Panc1 (cell line): ENCODE data around the gene LMBRD2. TPM values are rescaled to one million over a fixed set of nuclear protein-coding genes. Genes with fewer than 3 reads are reported as not detected.

Experiments used
- ATAC-seq: fragments of 200-7000 bp; cut with Tn5 transposase; 2 replicates; pipeline ENCODE4 v1.9.1; 2020; ENCODE audit warnings: mild to moderate bottlenecking, moderate library complexity
- BruUV-seq: library from RNA; stranded (reverse); fragments of 400-500 nt; replicated peaks from 2 replicates; lab custom pipeline; 2021; lab: Mats Ljungman, UMichigan
- CTCF ChIA-PET: fragments of 300-600 bp; sonication (Branson Sonifier 250); formaldehyde crosslinking; loops from one replicate; lab custom pipeline; 2022; ENCODE audit warnings: antibody characterized with exemption; lab: Charles Lee
- POLR2A ChIA-PET: fragments of 300-600 bp; sonication (Branson Sonifier 250); formaldehyde crosslinking; loops from one replicate; lab custom pipeline; 2022; ENCODE audit warnings: antibody characterized with exemption; lab: Charles Lee
- DNase-seq: peaks from one replicate; pipeline ENCODE4 v3.0.0-alpha.2; 2010; ENCODE audit warnings: low read depth, low spot score
- H3K27ac ChIP-seq: 2 replicates; pipeline ENCODE4 v1.5.1; 2011; ENCODE audit warnings: mild to moderate bottlenecking, low read length, inconsistent platforms
- H3K27me3 ChIP-seq: fragments of 200-500 bp; sonication (Bioruptor generic); 2 replicates; pipeline ENCODE4 v1.6.0; 2014; ENCODE audit warnings: low read length, inconsistent platforms; ENCODE audit not compliant: control insufficient read depth, insufficient read depth
- H3K36me3 ChIP-seq: fragments of 200-500 bp; sonication (Bioruptor generic); 2 replicates; pipeline ENCODE4 v1.5.1; 2014; ENCODE audit warnings: inconsistent platforms, mild to moderate bottlenecking, low read length, moderate library complexity; ENCODE audit not compliant: control insufficient read depth, insufficient read depth
- H3K4me1 ChIP-seq: 2 replicates; pipeline ENCODE4 v1.5.1; 2011; ENCODE audit warnings: inconsistent platforms, mild to moderate bottlenecking, low read length, moderate library complexity; ENCODE audit not compliant: control insufficient read depth, insufficient read depth
- H3K4me3 ChIP-seq, 2 experiments: 2 replicates each; pipeline ENCODE4 v1.5.1; 2011 to 2012; ENCODE audit warnings: low read depth in 2 of 2, low read length in 2 of 2, mild to moderate bottlenecking in 2 of 2, inconsistent platforms in 1 of 2, moderate library complexity in 1 of 2
- H3K9me3 ChIP-seq: fragments of 200-500 bp; sonication (Bioruptor generic); 2 replicates; pipeline ENCODE4 v1.5.1; 2014; ENCODE audit warnings: low read depth, mild to moderate bottlenecking, inconsistent platforms, low read length, moderate library complexity; ENCODE audit not compliant: control insufficient read depth, insufficient read depth
- POLR2AphosphoS5 ChIP-seq: IDR thresholded peaks from 2 replicates; pipeline ENCODE4 v1.6.1; 2012; ENCODE audit warnings: mild to moderate bottlenecking, low read depth, low read length, moderate library complexity
- REST ChIP-seq, 2 experiments: IDR thresholded peaks; 2 replicates each; pipeline ENCODE4 v1.6.1; 2011 to 2012; ENCODE audit warnings: low read depth in 2 of 2, control low read depth in 1 of 2, low read length in 1 of 2, mild to moderate bottlenecking in 1 of 2, moderate library complexity in 1 of 2; ENCODE audit not compliant: insufficient read depth in 1 of 2
- SIN3A ChIP-seq: IDR thresholded peaks from 2 replicates; pipeline ENCODE4 v1.6.1; 2012; ENCODE audit warnings: low read depth, mild to moderate bottlenecking, low read length, moderate library complexity, borderline replicate concordance; ENCODE audit not compliant: insufficient read depth
- TCF7L2 ChIP-seq: IDR thresholded peaks from 2 replicates; pipeline ENCODE4 v1.6.1; 2011; ENCODE audit warnings: mild to moderate bottlenecking, low read depth, low read length, inconsistent platforms
- in situ Hi-C: cut with HindIII; loops from 2 replicates; pipeline ENCODE4 v1.10.0; 2016; ENCODE audit warnings: low sequenced_read_pairs, low pct_unique_long_range_greater_than_20kb
- intact Hi-C: fragments of 100-400 bp; cut with micrococcal nuclease; formaldehyde crosslinking; loops from one replicate; pipeline ENCODE4 v1.10.0; 2022; ENCODE audit not compliant: unreplicated experiment
- total RNA-seq: library from RNA; stranded (reverse); gene quantifications from one replicate; pipeline ENCODE4 v1.2.1, GENCODE V29; 2021; ENCODE audit not compliant: unreplicated experiment
- TF ChIP-seq, protein P1 (sequence below): fragments of 450-650 bp; IDR thresholded peaks from 2 replicates; pipeline ENCODE4 v1.5.1; 2017; ENCODE audit warnings: mild to moderate bottlenecking

LMBRD2 gene
- total RNA-seq, 1 experiment from 2014 or later, result 7.1 TPM

DNA sequence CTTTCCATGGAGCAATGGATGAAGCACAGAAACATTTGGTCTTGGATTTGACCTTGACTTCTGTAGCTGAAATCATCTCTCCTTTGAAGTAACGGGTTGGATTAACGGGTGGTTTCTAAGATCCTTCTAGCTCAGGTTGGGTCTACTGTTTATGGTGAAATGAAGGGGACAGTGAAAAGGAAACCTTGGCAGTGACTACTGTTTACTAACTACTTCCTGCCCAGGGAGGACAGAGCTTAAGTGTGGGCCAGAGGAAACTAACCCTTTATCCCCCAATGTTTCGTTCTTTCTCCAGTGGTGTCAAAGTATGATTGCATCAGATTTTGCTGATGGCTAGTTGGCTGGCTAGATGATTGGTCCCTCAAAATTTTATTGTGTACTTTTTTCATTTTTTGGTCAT is 22.4 kb upstream of the LMBRD2 start:
- Histone ChIP-seq H3K9me3 (no peaks in the 10 kb centered on the region), H3K27me3 (no peaks in the 10 kb centered on the region), H3K27ac (no peak overlapping the region), H3K4me1 (no peaks in the 10 kb centered on the region), H3K36me3 (peaks cover 19% of the 10 kb centered on the region), H3K4me3 (no peak overlapping the region)
- no TSS peak for BruUV-seq
- ATAC-seq (no peak), DNase-seq (no peak)
- ChIA-PET CTCF (no interaction called here), POLR2A (no interaction called here)
- intact Hi-C loops, result loop anchor here (10.0 kb wide), 1 partner anchor 131 kb away; the partner anchor contains the start of gene RANBP3L
- TF ChIP-seq REST (IDR thresholded peaks at IDR 0.05; ENCODE audit: insufficient read depth in 1 of 2, low read depth in 2 of 2, low read length in 1 of 2) (no peak), TCF7L2 (no peak), SIN3A (no peak), POLR2AphosphoS5 (no peak)
- TF ChIP-seq, protein P1, sequence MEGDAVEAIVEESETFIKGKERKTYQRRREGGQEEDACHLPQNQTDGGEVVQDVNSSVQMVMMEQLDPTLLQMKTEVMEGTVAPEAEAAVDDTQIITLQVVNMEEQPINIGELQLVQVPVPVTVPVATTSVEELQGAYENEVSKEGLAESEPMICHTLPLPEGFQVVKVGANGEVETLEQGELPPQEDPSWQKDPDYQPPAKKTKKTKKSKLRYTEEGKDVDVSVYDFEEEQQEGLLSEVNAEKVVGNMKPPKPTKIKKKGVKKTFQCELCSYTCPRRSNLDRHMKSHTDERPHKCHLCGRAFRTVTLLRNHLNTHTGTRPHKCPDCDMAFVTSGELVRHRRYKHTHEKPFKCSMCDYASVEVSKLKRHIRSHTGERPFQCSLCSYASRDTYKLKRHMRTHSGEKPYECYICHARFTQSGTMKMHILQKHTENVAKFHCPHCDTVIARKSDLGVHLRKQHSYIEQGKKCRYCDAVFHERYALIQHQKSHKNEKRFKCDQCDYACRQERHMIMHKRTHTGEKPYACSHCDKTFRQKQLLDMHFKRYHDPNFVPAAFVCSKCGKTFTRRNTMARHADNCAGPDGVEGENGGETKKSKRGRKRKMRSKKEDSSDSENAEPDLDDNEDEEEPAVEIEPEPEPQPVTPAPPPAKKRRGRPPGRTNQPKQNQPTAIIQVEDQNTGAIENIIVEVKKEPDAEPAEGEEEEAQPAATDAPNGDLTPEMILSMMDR, result no peak
- in situ Hi-C loops, result no loop called here

DNA sequence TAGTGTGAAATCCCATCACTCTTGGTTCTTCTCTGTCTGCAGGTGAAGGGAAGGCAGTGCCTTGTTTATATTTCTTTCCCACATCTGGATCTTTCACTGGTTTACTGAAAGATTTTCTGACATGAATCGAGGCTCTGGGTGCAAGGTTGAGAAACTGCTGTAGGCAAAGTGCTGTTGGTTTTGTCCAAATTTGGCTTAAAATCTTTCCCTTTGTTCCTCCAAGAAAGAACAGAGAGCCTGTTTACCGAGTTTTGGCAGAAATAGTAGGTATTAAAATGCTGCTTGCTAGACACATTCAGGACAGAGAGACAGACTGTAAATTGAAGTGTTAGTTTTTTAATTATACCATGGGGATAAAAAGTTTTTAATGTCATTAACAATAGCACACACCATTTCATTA is 21.7 kb upstream of the LMBRD2 start:
- CTCF ChIA-PET, result no interaction called here
- Histone ChIP-seq H3K4me3 (no peak overlapping the region), H3K9me3 (no peaks in the 10 kb centered on the region), H3K4me1 (no peaks in the 10 kb centered on the region), H3K36me3 (peaks cover 19% of the 10 kb centered on the region), H3K27me3 (no peaks in the 10 kb centered on the region), H3K27ac (no peak overlapping the region)
- DNase-seq (no peak), ATAC-seq (no peak)
- in situ Hi-C loops, result no loop called here
- POLR2A ChIA-PET, result no interaction called here
- intact Hi-C loops, result loop anchor here (10.0 kb wide), 1 partner anchor 131 kb away; the partner anchor contains the start of gene RANBP3L
- no TSS peak for BruUV-seq
- TF ChIP-seq REST (IDR thresholded peaks at IDR 0.05; ENCODE audit: insufficient read depth in 1 of 2, low read depth in 2 of 2, low read length in 1 of 2), result no peak
